CD14-positive monocyte (primary cell): ENCODE measurements around the gene TOLLIP. TPM values are rescaled to one million over a fixed set of nuclear protein-coding genes. Genes with fewer than 3 reads are reported as not detected.

Source experiments
- DNase-seq, 3 donors: peaks; one replicate each; pipeline ENCODE4 v3.0.0-alpha.2; 2011 to 2022
- H2AFZ ChIP-seq: 2 replicates; pipeline ENCODE4 v1.6.0; 2012; ENCODE audit warnings: mild to moderate bottlenecking, low read depth, low read length, inconsistent platforms; ENCODE audit not compliant: insufficient read depth, poor library complexity, severe bottlenecking
- H3K27ac ChIP-seq, 2 donors: 1 replicate in 1 of 2; 2 replicates in 1 of 2; pipeline ENCODE4 v1.5.1; 2012 to 2013; ENCODE audit warnings: low read length in 2 of 2, control low read depth in 1 of 2, inconsistent platforms in 1 of 2, low read depth in 1 of 2, mild to moderate bottlenecking in 1 of 2
- H3K27me3 ChIP-seq, 2 donors: one replicate each; pipeline versions ENCODE4 v1.6.0 to v1.6.1; 2011 to 2013; ENCODE audit warnings: low read length in 2 of 2; ENCODE audit not compliant: control insufficient read depth in 2 of 2, insufficient read depth in 2 of 2
- H3K36me3 ChIP-seq, 2 donors: replicated peaks in 1 of 2; 1 replicate in 1 of 2; 2 replicates in 1 of 2; pipeline versions ENCODE4 v1.5.1 to v1.6.1; 2012 to 2013; ENCODE audit warnings: low read length in 2 of 2, control low read depth in 1 of 2, inconsistent platforms in 1 of 2, mild to moderate bottlenecking in 1 of 2; ENCODE audit not compliant: insufficient read depth in 2 of 2, control insufficient read depth in 1 of 2
- H3K4me1 ChIP-seq, 2 donors: 1 replicate in 1 of 2; 2 replicates in 1 of 2; pipeline versions ENCODE4 v1.5.1 to v1.6.1; 2012 to 2013; ENCODE audit warnings: low read length in 2 of 2, control low read depth in 1 of 2, inconsistent platforms in 1 of 2, mild to moderate bottlenecking in 1 of 2, moderate library complexity in 1 of 2; ENCODE audit not compliant: insufficient read depth in 2 of 2, control insufficient read depth in 1 of 2
- H3K4me2 ChIP-seq: replicated peaks from 2 replicates; pipeline ENCODE3; 2012; ENCODE audit warnings: low read length, moderate library complexity, mild to moderate bottlenecking; ENCODE audit not compliant: poor library complexity, severe bottlenecking; ENCODE audit errors: extremely low read depth
- H3K4me3 ChIP-seq, 3 experiments: fragments of 200-600 bp in 1 of 3; sonication (generic) in 1 of 3; replicated peaks in 1 of 3; 1 replicate in 2 of 3; 2 replicates in 1 of 3; pipeline ENCODE4 v1.5.1; 2011 to 2013; ENCODE audit warnings: low read length in 3 of 3, mild to moderate bottlenecking in 3 of 3, control low read depth in 2 of 3, low read depth in 2 of 3, inconsistent platforms in 1 of 3, moderate library complexity in 1 of 3
- H3K79me2 ChIP-seq: 2 replicates; pipeline ENCODE4 v1.6.0; 2012; ENCODE audit warnings: mild to moderate bottlenecking, control low read depth, inconsistent platforms, low read length, moderate library complexity; ENCODE audit not compliant: insufficient read depth
- H3K9ac ChIP-seq: 2 replicates; pipeline ENCODE4 v1.6.0; 2017; ENCODE audit warnings: low read length, mild to moderate bottlenecking; ENCODE audit not compliant: insufficient read depth, poor library complexity, severe bottlenecking
- H3K9me3 ChIP-seq, 2 donors: replicated peaks in 1 of 2; 1 replicate in 1 of 2; 2 replicates in 1 of 2; pipeline versions ENCODE4 v1.5.1 to v1.6.1; 2012 to 2013; ENCODE audit warnings: low read length in 2 of 2, control low read depth in 1 of 2; ENCODE audit not compliant: control insufficient read depth in 1 of 2, insufficient read depth in 1 of 2
- H4K20me1 ChIP-seq: 2 replicates; pipeline ENCODE4 v1.6.0; 2012; ENCODE audit warnings: mild to moderate bottlenecking, low read length, control low read depth, moderate library complexity; ENCODE audit not compliant: insufficient read depth
- H3K27ac Mint-ChIP-seq, 7 donors: one replicate each; pipeline ENCODE4 v1.8.0; 2020; ENCODE audit warnings: mild to moderate bottlenecking in 7 of 7, mixed read lengths in 7 of 7, moderate library complexity in 6 of 7, inconsistent platforms in 2 of 7
- H3K27me3 Mint-ChIP-seq, 3 donors: one replicate each; pipeline ENCODE4 v1.8.0; 2021 to 2022; ENCODE audit warnings: low read depth in 3 of 3, mild to moderate bottlenecking in 3 of 3, mixed read lengths in 3 of 3, moderate library complexity in 3 of 3, inconsistent platforms in 1 of 3
- H3K36me3 Mint-ChIP-seq, 2 donors: one replicate each; pipeline ENCODE4 v1.8.0; 2020; ENCODE audit warnings: mixed read lengths in 2 of 2, inconsistent platforms in 1 of 2, mild to moderate bottlenecking in 1 of 2
- H3K4me1 Mint-ChIP-seq: one replicate; pipeline ENCODE4 v1.8.0; 2020; ENCODE audit warnings: mild to moderate bottlenecking, mixed read lengths
- H3K4me3 Mint-ChIP-seq, 2 donors: one replicate each; pipeline ENCODE4 v1.8.0; 2020; ENCODE audit warnings: mild to moderate bottlenecking in 2 of 2, mixed read lengths in 2 of 2, moderate library complexity in 1 of 2
- H3K9me3 Mint-ChIP-seq, 7 donors: one replicate each; pipeline ENCODE4 v1.8.0; 2020 to 2022; ENCODE audit warnings: mixed read lengths in 7 of 7, mild to moderate bottlenecking in 6 of 7, moderate library complexity in 6 of 7, inconsistent platforms in 2 of 7
- WGBS: methylation state at CpG from one replicate; pipeline ENCODE4 v1.1.5; 2013; ENCODE audit warnings: missing lambda C conversion rate; ENCODE audit not compliant: insufficient coverage; 5-methylcytosine and 5-hydroxymethylcytosine counted together
- intact Hi-C, 2 donors: fragments of 100-400 bp; cut with micrococcal nuclease; formaldehyde crosslinking; loops; one replicate each; pipeline versions ENCODE4 v1.15.0 to v1.15.1; 2023
- polyA plus RNA-seq, 3 donors: library from polyadenylated mRNA; depleted of rRNA in 1 of 3; unstranded in 2 of 3; stranded (reverse) in 1 of 3; fragments of 300-500 nt in 2 of 3; fragments of >200 nt in 1 of 3; fragmentation: Illumina TruSeq in 2 of 3; gene quantifications; 1 replicate in 2 of 3; 2 replicates in 1 of 3; pipeline ENCODE4 v1.2.3, GENCODE V29; 2012 to 2021
- TF ChIP-seq, protein P1 (sequence below): fragments of 200-600 bp; IDR thresholded peaks from one replicate; pipeline ENCODE4 v1.8.0; 2022; ENCODE audit warnings: antibody characterized with exemption, mild to moderate bottlenecking

The TOLLIP gene
- polyA plus RNA-seq, 3 donors: 67.9 to 72.1 (median 71.7) TPM

DNA sequence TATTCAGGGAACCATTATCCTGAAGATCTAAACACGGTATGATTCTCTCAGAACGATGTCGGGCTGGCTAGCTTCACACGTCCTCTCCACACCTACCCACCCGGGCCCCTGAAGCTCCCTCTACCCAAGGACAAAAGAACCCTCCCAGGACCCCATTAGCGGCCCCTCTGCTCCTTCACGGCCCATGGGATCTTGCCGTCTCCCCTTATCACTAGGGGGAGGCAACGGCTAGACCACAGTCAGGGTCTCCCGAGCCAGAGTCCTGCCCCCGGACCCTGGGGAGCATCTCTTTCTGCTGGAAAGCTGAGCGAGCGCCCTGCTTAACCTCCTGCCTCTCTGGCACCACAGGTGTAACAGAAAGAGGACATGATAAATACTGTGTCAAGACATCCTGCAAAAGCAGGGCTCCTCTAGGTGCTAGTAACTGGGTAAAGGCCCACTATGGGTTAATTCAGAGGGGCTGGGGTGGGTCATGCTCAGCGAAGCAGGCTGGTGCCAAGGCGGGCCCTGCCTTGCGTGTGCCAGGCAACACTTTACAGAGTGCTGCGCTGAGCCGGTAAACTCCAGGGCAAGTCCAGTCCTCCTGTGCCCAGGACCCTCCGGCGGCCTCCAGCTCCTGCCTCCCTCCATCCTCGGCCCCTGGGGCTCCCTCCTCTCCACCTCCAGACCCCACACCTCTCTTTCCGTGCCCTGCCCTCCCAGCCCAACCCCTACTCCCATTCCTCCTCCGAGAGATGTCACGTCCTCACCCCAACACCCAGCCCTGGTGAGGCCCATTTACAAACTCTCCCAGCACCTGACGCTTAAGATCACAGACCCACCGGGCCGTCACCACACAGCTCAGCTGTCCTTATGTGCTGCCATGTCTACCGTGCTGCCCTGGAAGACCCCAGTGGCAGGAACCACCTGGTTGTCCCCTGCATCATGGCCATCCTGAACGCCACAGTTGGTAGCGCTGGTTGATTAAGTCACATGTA is 3.0 kb downstream of the TOLLIP start:
- Histone ChIP-seq H4K20me1 (peaks cover 77% of the 10 kb centered on the region), H3K27me3 (no peaks in the 10 kb centered on the region), H3K4me2 (peak overlapping the region; percentile 95), H3K27ac (peak overlapping the region; percentile 57 to 92), H2AFZ (no peak overlapping the region), H3K4me1 (peaks cover 56 to 77% of the 10 kb centered on the region in 2 donors), H3K79me2 (peaks cover 79% of the 10 kb centered on the region), H3K36me3 (peaks cover 13 to 35% of the 10 kb centered on the region in 2 donors), H3K9ac (peak overlapping the region; percentile 54), H3K4me3 (peak overlapping the region in 1 of 3 experiments; percentile 81), H3K9me3 (no peaks in the 10 kb centered on the region)
- Mint-ChIP-seq H3K4me3 (peak overlapping the region; percentile 49 to 83), H3K9me3 (peaks cover 0 to 11% (median 3%) of the 10 kb centered on the region in 7 donors), H3K27me3 (peaks cover 0 to 4% (median 0%) of the 10 kb centered on the region in 3 donors), H3K4me1 (peaks cover 75% of the 10 kb centered on the region), H3K36me3 (peaks cover 31 to 55% of the 10 kb centered on the region in 2 donors), H3K27ac (peak overlapping the region; percentile 74 to 91 (median 82))
- intact Hi-C loops: loop anchor here in 1 of 2 donors (5.0 kb wide), 1 partner anchor 76 kb away; no protein-coding TSS in a partner anchor
- TF ChIP-seq, protein P1, sequence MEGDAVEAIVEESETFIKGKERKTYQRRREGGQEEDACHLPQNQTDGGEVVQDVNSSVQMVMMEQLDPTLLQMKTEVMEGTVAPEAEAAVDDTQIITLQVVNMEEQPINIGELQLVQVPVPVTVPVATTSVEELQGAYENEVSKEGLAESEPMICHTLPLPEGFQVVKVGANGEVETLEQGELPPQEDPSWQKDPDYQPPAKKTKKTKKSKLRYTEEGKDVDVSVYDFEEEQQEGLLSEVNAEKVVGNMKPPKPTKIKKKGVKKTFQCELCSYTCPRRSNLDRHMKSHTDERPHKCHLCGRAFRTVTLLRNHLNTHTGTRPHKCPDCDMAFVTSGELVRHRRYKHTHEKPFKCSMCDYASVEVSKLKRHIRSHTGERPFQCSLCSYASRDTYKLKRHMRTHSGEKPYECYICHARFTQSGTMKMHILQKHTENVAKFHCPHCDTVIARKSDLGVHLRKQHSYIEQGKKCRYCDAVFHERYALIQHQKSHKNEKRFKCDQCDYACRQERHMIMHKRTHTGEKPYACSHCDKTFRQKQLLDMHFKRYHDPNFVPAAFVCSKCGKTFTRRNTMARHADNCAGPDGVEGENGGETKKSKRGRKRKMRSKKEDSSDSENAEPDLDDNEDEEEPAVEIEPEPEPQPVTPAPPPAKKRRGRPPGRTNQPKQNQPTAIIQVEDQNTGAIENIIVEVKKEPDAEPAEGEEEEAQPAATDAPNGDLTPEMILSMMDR: no peak
- WGBS: 97% methylated on average over 24 of the region's 30 CpGs
- peak in 1 of 3 donors; percentile 1 for DNase-seq

DNA sequence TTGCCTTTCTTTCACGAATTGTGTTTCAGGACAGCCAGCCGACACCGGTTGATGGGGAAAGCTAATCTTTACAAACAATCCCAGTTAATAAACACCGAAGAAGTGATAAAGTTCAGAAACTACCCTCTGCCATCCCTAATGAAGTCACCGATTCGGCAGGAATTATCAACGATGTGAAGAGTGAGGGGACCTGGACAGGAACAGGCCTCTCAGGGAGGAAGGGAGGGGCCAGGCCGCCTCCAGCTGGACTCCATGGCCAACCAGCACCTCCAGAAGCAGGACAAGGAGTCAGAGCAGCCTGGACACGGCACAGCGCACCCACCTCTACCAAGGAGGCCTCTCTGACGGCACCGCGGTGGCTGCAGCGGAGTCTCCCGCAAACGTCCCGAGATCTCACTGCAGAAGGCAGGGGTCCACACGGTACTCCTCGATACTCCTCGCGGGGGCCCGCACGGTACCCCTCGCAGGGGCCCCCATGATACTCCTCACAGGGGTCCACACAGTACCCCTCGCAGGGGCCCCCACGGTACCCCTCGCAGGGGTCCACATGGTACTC is 3.9 kb downstream of the TOLLIP start:
- Mint-ChIP-seq H3K4me1 (peaks cover 70% of the 10 kb centered on the region), H3K27me3 (peaks cover 0 to under 1% (median 0%) of the 10 kb centered on the region in 3 donors), H3K27ac (peak overlapping the region in 3 of 7 donors; percentile 30 to 87 (median 58)), H3K4me3 (no peak overlapping the region), H3K9me3 (peaks cover 0 to 3% (median 0%) of the 10 kb centered on the region in 7 donors), H3K36me3 (peaks cover 35 to 57% of the 10 kb centered on the region in 2 donors)
- WGBS: 97% methylated on average over 14 of the region's 27 CpGs
- Histone ChIP-seq H3K4me1 (peaks cover 47 to 70% of the 10 kb centered on the region in 2 donors), H3K36me3 (peaks cover 13 to 35% of the 10 kb centered on the region in 2 donors), H3K9me3 (no peaks in the 10 kb centered on the region), H4K20me1 (peaks cover 85% of the 10 kb centered on the region), H3K4me2 (no peak overlapping the region), H3K4me3 (no peak overlapping the region), H3K79me2 (peaks cover 88% of the 10 kb centered on the region), H3K9ac (no peak overlapping the region), H3K27me3 (no peaks in the 10 kb centered on the region), H3K27ac (peak overlapping the region in 1 of 2 donors; percentile 92), H2AFZ (no peak overlapping the region)
- TF ChIP-seq, protein P1: no peak
- intact Hi-C loops: loop anchor here in 1 of 2 donors (5.0 kb wide), 1 partner anchor 77 kb away; no protein-coding TSS in a partner anchor
- peak in 1 of 3 donors; percentile 2 for DNase-seq
